ENCODE data around the gene UBE4B. TPM values are rescaled to one million over a fixed set of nuclear protein-coding genes. Genes with fewer than 3 reads are reported as not detected.

The UBE4B gene
- polyA plus RNA-seq, 2 of the 4 experiments (the other 2 are of a cell fraction): 13.5 to 15.1 TPM

- DNase-seq (ENCODE audit: low read depth in 1 of 2, low spot score in 1 of 2): no peak
- Histone ChIP-seq H3K4me3 (no peak overlapping the region), H3K4me2 (no peak overlapping the region), H3K4me1 (peaks cover 10% of the 10 kb centered on the region), H3K27ac (no peak overlapping the region), H3K9me3 (no peaks in the 10 kb centered on the region)
- ChIA-PET POLR2A (no interaction called here), CTCF (no interaction called here)
- 87% methylated on average over 11 of the region's 11 CpGs for WGBS (ENCODE audit: missing lambda C conversion rate)
- TF ChIP-seq BHLHE40 (IDR thresholded peaks at IDR 0.05; ENCODE audit: low read depth, low read length) (no peak), ESRRA (IDR thresholded peaks at IDR 0.05; ENCODE audit: borderline replicate concordance, low read length) (no peak), CBX8 (IDR thresholded peaks at IDR 0.05) (no peak), MAFK (IDR thresholded peaks at IDR 0.05; ENCODE audit: partially characterized antibody) (no peak), FOSL2 (IDR thresholded peaks at IDR 0.05) (no peak), FOSL2 (CRISPR knock-in tag; IDR thresholded peaks at IDR 0.05) (no peak), SMC3 (IDR thresholded peaks at IDR 0.05) (no peak), JUN (IDR thresholded peaks at IDR 0.05) (no peak), BCL3 (IDR thresholded peaks at IDR 0.05) (no peak), JUNB (IDR thresholded peaks at IDR 0.05) (no peak), NR3C1 (IDR thresholded peaks at IDR 0.05) (no peak)
- TF ChIP-seq, protein P1, sequence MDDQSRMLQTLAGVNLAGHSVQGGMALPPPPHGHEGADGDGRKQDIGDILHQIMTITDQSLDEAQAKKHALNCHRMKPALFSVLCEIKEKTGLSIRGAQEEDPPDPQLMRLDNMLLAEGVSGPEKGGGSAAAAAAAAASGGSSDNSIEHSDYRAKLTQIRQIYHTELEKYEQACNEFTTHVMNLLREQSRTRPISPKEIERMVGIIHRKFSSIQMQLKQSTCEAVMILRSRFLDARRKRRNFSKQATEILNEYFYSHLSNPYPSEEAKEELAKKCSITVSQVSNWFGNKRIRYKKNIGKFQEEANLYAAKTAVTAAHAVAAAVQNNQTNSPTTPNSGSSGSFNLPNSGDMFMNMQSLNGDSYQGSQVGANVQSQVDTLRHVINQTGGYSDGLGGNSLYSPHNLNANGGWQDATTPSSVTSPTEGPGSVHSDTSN (IDR thresholded peaks at IDR 0.05): no peak
- TF ChIP-seq, protein P2, sequence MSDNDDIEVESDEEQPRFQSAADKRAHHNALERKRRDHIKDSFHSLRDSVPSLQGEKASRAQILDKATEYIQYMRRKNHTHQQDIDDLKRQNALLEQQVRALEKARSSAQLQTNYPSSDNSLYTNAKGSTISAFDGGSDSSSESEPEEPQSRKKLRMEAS (IDR thresholded peaks at IDR 0.05): no peak
- ATAC-seq: no peak
- no peak for FAIRE-seq
Measured at GRCh38 chr1:10108948-10109708, 76.4 kb downstream of the UBE4B start.

GRCh38 chr1:10113501-10113900, 80.7 kb downstream of the UBE4B start:
- DNase-seq (ENCODE audit: low read depth in 1 of 2, low spot score in 1 of 2) (no peak), FAIRE-seq (no peak), ATAC-seq (no peak)
- CTCF ChIA-PET: no interaction called here
- H3K4me2 ChIP-seq: no peak overlapping the region
- no peaks in the 10 kb centered on the region for H3K9me3 ChIP-seq
- peaks cover 2% of the 10 kb centered on the region; the same call in 1 of the 3 replicates for H3K4me1 ChIP-seq
- H3K27ac ChIP-seq: no peak overlapping the region
- 96% methylated on average over 12 of the region's 12 CpGs for whole genome bisulfite sequencing (ENCODE audit: missing lambda C conversion rate)
- POLR2A ChIA-PET: no interaction called here
- no peak overlapping the region for H3K4me3 ChIP-seq
- TF ChIP-seq JUN (IDR thresholded peaks at IDR 0.05) (no peak), ZNF302 (CRISPR knock-in tag; IDR thresholded peaks at IDR 0.05) (no peak), EHMT2 (IDR thresholded peaks at IDR 0.05; ENCODE audit: low read depth) (no peak), HDAC2 (IDR thresholded peaks at IDR 0.05) (no peak), NPAS2 (CRISPR knock-in tag; IDR thresholded peaks at IDR 0.05; ENCODE audit: borderline replicate concordance) (no peak), RFX5 (IDR thresholded peaks at IDR 0.05) (no peak), CBX8 (IDR thresholded peaks at IDR 0.05) (no peak), FOXS1 (CRISPR knock-in tag; IDR thresholded peaks at IDR 0.05) (no peak), ZC3H11A (IDR thresholded peaks at IDR 0.05) (no peak), NR3C1 (IDR thresholded peaks at IDR 0.05) (no peak), BHLHE40 (IDR thresholded peaks at IDR 0.05; ENCODE audit: low read depth, low read length) (no peak), HOXB5 (CRISPR knock-in tag; IDR thresholded peaks at IDR 0.05) (no peak), NFE2L2 (conservative IDR thresholded peaks at IDR 0.05; ENCODE audit: low read length) (no peak), TP53 (CRISPR knock-in tag; IDR thresholded peaks at IDR 0.05) (no peak), EHF (CRISPR knock-in tag; IDR thresholded peaks at IDR 0.05) (no peak), HOXA7 (CRISPR knock-in tag; IDR thresholded peaks at IDR 0.05) (no peak)
- TF ChIP-seq, protein P3, sequence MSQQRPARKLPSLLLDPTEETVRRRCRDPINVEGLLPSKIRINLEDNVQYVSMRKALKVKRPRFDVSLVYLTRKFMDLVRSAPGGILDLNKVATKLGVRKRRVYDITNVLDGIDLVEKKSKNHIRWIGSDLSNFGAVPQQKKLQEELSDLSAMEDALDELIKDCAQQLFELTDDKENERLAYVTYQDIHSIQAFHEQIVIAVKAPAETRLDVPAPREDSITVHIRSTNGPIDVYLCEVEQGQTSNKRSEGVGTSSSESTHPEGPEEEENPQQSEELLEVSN (IDR thresholded peaks at IDR 0.05; ENCODE audit: borderline replicate concordance, low read depth): no peak
- TF ChIP-seq, protein P2 (IDR thresholded peaks at IDR 0.05): no peak
